ENCODE results near the gene MUC4.

GRCh38 chr3:195834675-195835583 lies 23.2 kb upstream of the MUC4 start:
- TF ChIP-seq CTCF (IDR thresholded peaks at IDR 0.05), result no peak
- TF ChIP-seq EP300 (IDR thresholded peaks at IDR 0.05), result no peak
- TF ChIP-seq POLR2AphosphoS5 (IDR thresholded peaks at IDR 0.05), result no peak

Data from gastroesophageal sphincter (tissue), 3 donors.